ENCODE results near the gene BCL2A1.

GRCh38 chr15:80003171-80003570, 32.2 kb upstream of the BCL2A1 start:
- TF ChIP-seq CTCF (IDR thresholded peaks at IDR 0.05) (no peak), POLR2A (IDR thresholded peaks at IDR 0.05) (no peak)
